ENCODE results near the gene SPHKAP.

DNA sequence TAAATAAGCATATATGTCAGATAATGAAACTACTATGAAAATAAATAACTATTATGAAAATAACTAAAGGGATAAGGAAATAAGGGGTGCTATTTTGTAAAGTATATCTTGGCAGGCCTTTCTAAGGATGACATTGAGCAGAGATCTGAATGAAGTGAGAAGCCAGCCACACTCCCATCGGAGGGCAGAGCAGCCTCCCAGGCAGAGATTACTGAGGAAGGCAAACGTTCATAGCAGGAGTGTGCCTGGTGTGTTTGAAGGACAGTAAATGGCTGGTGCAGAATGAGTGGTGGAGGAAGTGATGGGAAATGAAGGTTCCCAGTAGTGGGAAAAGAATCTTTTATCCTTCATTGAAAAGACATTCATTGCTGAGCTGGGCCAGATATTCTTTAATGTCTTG, 62.5 kb downstream of the SPHKAP start:
- no peak for TF ChIP-seq POLR2A (IDR thresholded peaks at IDR 0.05)
- TF ChIP-seq, protein P1, sequence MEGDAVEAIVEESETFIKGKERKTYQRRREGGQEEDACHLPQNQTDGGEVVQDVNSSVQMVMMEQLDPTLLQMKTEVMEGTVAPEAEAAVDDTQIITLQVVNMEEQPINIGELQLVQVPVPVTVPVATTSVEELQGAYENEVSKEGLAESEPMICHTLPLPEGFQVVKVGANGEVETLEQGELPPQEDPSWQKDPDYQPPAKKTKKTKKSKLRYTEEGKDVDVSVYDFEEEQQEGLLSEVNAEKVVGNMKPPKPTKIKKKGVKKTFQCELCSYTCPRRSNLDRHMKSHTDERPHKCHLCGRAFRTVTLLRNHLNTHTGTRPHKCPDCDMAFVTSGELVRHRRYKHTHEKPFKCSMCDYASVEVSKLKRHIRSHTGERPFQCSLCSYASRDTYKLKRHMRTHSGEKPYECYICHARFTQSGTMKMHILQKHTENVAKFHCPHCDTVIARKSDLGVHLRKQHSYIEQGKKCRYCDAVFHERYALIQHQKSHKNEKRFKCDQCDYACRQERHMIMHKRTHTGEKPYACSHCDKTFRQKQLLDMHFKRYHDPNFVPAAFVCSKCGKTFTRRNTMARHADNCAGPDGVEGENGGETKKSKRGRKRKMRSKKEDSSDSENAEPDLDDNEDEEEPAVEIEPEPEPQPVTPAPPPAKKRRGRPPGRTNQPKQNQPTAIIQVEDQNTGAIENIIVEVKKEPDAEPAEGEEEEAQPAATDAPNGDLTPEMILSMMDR (IDR thresholded peaks at IDR 0.05): no peak
